Measurements from ENCODE around the gene SLC22A2. TPM values are rescaled to one million over a fixed set of nuclear protein-coding genes. Genes with fewer than 3 reads are reported as not detected.

Gene SLC22A2
- total RNA-seq, 3 donors from 2014 or later (not counting 1 experiment from before 2014, with no cell fraction given): not detected

DNA sequence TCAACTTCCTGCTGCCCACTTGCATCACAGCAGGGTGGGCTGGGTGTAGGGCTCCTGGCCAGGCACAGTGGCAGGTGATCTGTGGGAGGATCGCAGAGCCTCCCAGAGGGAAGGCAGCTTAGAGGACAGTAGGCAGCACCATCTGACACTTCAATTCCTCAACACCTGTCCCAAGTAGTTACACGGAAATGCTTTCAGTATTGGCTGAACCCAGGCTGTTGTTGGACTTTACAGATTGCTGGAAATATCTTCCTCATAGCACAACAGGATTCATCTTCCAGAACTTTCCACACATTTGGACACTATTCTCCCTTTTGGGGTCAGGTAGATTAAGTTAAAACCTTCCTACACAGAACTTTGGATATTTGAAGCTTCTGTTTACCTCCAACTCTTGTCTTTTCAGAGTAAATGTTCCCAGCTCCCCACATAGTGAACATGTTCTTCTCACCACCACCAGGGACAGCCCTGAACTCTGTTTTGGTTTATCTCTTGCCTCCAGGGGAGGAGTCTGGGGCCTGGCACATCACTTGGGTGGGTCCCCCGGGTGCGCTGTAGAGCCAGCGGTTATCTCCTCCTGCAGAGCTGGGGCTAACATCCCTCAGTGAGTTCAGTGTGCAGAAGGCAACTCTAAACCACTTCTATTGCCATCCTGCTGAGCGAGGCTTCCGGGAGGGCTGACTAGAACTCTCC is 3.5 kb upstream of the SLC22A2 start:
- Mint-ChIP-seq H3K4me3 (no peak overlapping the region), H3K36me3 (no peaks in the 10 kb centered on the region), H3K27me3 (ENCODE audit: low read depth in 2 of 2) (peaks cover 13 to 30% of the 10 kb centered on the region in 2 donors), H3K9me3 (no peaks in the 10 kb centered on the region), H3K27ac (no peak overlapping the region), H3K4me1 (peaks cover 7 to 12% of the 10 kb centered on the region in 2 donors)
- Histone ChIP-seq H3K9me3 (ENCODE audit: control insufficient read depth, insufficient read depth, low read length) (no peaks in the 10 kb centered on the region), H3K27ac (ENCODE audit: low read length) (no peak overlapping the region), H3K36me3 (ENCODE audit: control insufficient read depth, insufficient read depth, low read length) (no peaks in the 10 kb centered on the region), H3K27me3 (ENCODE audit: control insufficient read depth, insufficient read depth, low read length) (no peaks in the 10 kb centered on the region), H3K4me3 (ENCODE audit: low read length) (no peak overlapping the region), H3K4me1 (ENCODE audit: control insufficient read depth, insufficient read depth, low read length) (no peaks in the 10 kb centered on the region)
- DNase-seq (peak in 1 of 2 donors; percentile 5), ATAC-seq (no peak)
- TF ChIP-seq, protein P1, sequence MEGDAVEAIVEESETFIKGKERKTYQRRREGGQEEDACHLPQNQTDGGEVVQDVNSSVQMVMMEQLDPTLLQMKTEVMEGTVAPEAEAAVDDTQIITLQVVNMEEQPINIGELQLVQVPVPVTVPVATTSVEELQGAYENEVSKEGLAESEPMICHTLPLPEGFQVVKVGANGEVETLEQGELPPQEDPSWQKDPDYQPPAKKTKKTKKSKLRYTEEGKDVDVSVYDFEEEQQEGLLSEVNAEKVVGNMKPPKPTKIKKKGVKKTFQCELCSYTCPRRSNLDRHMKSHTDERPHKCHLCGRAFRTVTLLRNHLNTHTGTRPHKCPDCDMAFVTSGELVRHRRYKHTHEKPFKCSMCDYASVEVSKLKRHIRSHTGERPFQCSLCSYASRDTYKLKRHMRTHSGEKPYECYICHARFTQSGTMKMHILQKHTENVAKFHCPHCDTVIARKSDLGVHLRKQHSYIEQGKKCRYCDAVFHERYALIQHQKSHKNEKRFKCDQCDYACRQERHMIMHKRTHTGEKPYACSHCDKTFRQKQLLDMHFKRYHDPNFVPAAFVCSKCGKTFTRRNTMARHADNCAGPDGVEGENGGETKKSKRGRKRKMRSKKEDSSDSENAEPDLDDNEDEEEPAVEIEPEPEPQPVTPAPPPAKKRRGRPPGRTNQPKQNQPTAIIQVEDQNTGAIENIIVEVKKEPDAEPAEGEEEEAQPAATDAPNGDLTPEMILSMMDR (IDR thresholded peaks at IDR 0.05): no peak
- intact Hi-C loops (cut with micrococcal nuclease): no loop called here
- WGBS (ENCODE audit: insufficient coverage): 76% methylated on average over 7 of the region's 7 CpGs

DNA sequence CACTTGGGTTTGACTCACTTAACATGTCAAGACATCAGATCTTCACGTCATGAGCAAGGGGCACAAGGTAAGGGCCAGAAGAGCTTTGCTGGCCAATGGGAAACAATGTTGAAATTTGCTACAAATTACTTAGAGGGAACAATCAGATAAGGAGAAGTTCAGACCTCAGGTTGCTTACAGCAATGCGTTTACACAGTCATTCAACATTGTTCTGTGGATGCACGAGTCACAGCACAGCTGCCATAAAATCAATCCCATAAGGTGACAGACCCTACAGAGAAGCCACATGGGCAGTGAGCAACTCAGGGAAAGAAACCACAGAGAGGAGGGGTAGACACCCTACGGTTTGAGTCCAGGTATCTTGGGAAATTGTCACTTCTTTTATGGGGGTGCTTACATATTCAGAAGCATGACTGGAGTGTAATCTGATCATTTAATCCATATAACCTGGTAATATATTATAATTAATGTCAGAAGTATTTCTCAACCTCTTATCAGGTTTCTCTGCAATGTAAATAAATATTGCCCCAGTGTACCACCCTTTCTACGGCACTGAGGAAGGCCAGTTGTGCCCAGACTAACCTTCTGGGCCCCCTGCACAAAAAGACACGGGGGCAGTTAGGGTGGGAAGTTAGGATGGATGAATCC is 2.3 kb upstream of the SLC22A2 start:
- Mint-ChIP-seq H3K27ac (no peak overlapping the region), H3K9me3 (no peaks in the 10 kb centered on the region), H3K27me3 (ENCODE audit: low read depth in 2 of 2) (peaks cover 13 to 30% of the 10 kb centered on the region in 2 donors), H3K4me1 (peaks cover under 1 to 7% of the 10 kb centered on the region in 2 donors), H3K4me3 (no peak overlapping the region), H3K36me3 (no peaks in the 10 kb centered on the region)
- H3K4me3 ChIP-seq (ENCODE audit: low read length): no peak overlapping the region
- TF ChIP-seq, protein P1 (IDR thresholded peaks at IDR 0.05): no peak
- DNase-seq (no peak), ATAC-seq (no peak)
- no peak overlapping the region for H3K27ac ChIP-seq (ENCODE audit: low read length)
- H3K9me3 ChIP-seq (ENCODE audit: control insufficient read depth, insufficient read depth, low read length): no peaks in the 10 kb centered on the region
- WGBS (ENCODE audit: insufficient coverage): 67% methylated on average over 6 of the region's 6 CpGs
- intact Hi-C loops (cut with micrococcal nuclease): no loop called here
- no peaks in the 10 kb centered on the region for H3K4me1 ChIP-seq (ENCODE audit: control insufficient read depth, insufficient read depth, low read length)
- H3K36me3 ChIP-seq (ENCODE audit: control insufficient read depth, insufficient read depth, low read length): no peaks in the 10 kb centered on the region
- no peaks in the 10 kb centered on the region for H3K27me3 ChIP-seq (ENCODE audit: control insufficient read depth, insufficient read depth, low read length)

DNA sequence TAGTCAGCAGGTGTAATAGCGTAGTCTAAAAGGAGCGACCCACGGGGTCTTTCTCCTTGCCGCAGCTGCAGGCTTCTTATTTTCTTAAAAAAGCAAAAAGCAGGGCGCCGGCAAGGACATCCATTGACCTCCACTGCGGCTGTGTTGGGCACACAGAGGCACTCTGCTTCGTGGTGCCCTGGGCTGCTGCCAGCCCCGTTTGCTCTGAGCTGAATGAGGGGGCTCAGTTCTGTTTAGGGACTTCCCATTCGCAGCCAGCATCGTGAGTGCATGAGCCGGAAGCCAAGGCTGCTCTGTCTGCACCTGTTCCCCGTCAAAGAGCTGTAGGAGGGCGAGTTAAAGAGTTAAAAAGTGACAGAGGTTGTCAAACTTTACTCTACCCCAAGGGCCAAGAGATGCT is 1.7 kb upstream of the SLC22A2 start:
- Mint-ChIP-seq H3K27me3 (ENCODE audit: low read depth in 2 of 2) (peaks cover 13 to 30% of the 10 kb centered on the region in 2 donors), H3K36me3 (no peaks in the 10 kb centered on the region), H3K27ac (no peak overlapping the region), H3K9me3 (no peaks in the 10 kb centered on the region), H3K4me1 (peaks cover 0 to 6% of the 10 kb centered on the region in 2 donors), H3K4me3 (no peak overlapping the region)
- Histone ChIP-seq H3K4me1 (ENCODE audit: control insufficient read depth, insufficient read depth, low read length) (no peaks in the 10 kb centered on the region), H3K4me3 (ENCODE audit: low read length) (no peak overlapping the region), H3K36me3 (ENCODE audit: control insufficient read depth, insufficient read depth, low read length) (no peaks in the 10 kb centered on the region), H3K9me3 (ENCODE audit: control insufficient read depth, insufficient read depth, low read length) (no peaks in the 10 kb centered on the region), H3K27me3 (ENCODE audit: control insufficient read depth, insufficient read depth, low read length) (no peaks in the 10 kb centered on the region), H3K27ac (ENCODE audit: low read length) (no peak overlapping the region)
- WGBS (ENCODE audit: insufficient coverage): 83% methylated on average over 14 of the region's 14 CpGs
- TF ChIP-seq, protein P1 (IDR thresholded peaks at IDR 0.05): no peak
- intact Hi-C loops (cut with micrococcal nuclease): no loop called here
- DNase-seq (no peak), ATAC-seq (no peak)
